K562 (cell line): ENCODE measurements around the gene RAI14.

Source experiments
- CHD4 ChIP-seq: fragments of 200-600 bp; sonication (generic); IDR thresholded peaks from 3 replicates; pipeline ENCODE4 v1.6.1; 2012; ENCODE audit warnings: low read depth, mild to moderate bottlenecking, mixed read lengths, low read length, inconsistent platforms; ENCODE audit not compliant: insufficient read depth, insufficient replicate concordance, poor library complexity, severe bottlenecking
- CTCF ChIP-seq, 3 experiments: IDR thresholded peaks in 2 of 3; conservative IDR thresholded peaks in 1 of 3; 2 replicates each; pipeline ENCODE4 v1.5.1; 2011 to 2012; ENCODE audit warnings: low read length in 3 of 3, mild to moderate bottlenecking in 3 of 3, control low read depth in 2 of 3, improper control_type of control experiment in 1 of 3, inconsistent platforms in 1 of 3, low read depth in 1 of 3, mixed read lengths in 1 of 3, moderate library complexity in 1 of 3; ENCODE audit not compliant: insufficient read depth in 2 of 3
- FOXA1 ChIP-seq: fragments of 450-650 bp; IDR thresholded peaks from 2 replicates; pipeline ENCODE4 v1.6.1; 2016; ENCODE audit warnings: mild to moderate bottlenecking, borderline replicate concordance
- GABPA ChIP-seq: fragments of 200-800 bp; sonication (Bioruptor generic); conservative IDR thresholded peaks from 2 replicates; pipeline ENCODE4 v1.6.1; 2016; ENCODE audit warnings: low read depth, missing genetic modification characterization, missing compliant biosample characterization
- HDAC2 ChIP-seq: fragments of 450-650 bp; IDR thresholded peaks from 2 replicates; pipeline ENCODE4 v1.6.1; 2016; ENCODE audit warnings: mild to moderate bottlenecking
- HDAC6 ChIP-seq: IDR thresholded peaks from 2 replicates; pipeline ENCODE4 v1.6.1; 2012; ENCODE audit warnings: low read depth, mild to moderate bottlenecking, control low read depth, inconsistent platforms, low read length, moderate library complexity
- HMG20A ChIP-seq: fragments of 450-650 bp; formaldehyde crosslinking; conservative IDR thresholded peaks from 2 replicates; pipeline ENCODE4 v1.4.0; 2020; ENCODE audit warnings: mild to moderate bottlenecking, mixed read lengths
- KLF13 ChIP-seq: fragments of 450-650 bp; IDR thresholded peaks from 2 replicates; pipeline ENCODE4 v1.6.1; 2016; ENCODE audit warnings: missing genetic modification characterization, low read depth, mild to moderate bottlenecking, missing compliant biosample characterization, moderate library complexity, borderline replicate concordance
- REST ChIP-seq, 2 experiments: fragments of 450-650 bp; formaldehyde crosslinking in 1 of 2; IDR thresholded peaks; 2 replicates each; pipeline versions ENCODE4 v1.4.0 to v1.6.1; 2014 to 2020; ENCODE audit warnings: mild to moderate bottlenecking in 2 of 2, borderline replicate concordance in 1 of 2, low read depth in 1 of 2
- SIX5 ChIP-seq, 2 experiments: IDR thresholded peaks; 2 replicates each; pipeline ENCODE4 v1.6.1; 2011; ENCODE audit warnings: low read length in 2 of 2, borderline replicate concordance in 1 of 2, low read depth in 1 of 2, mild to moderate bottlenecking in 1 of 2, moderate library complexity in 1 of 2; ENCODE audit not compliant: insufficient read depth in 1 of 2
- ZKSCAN1 ChIP-seq: fragments of 150-350 bp; IDR thresholded peaks from 2 replicates; pipeline ENCODE4 v1.6.1; 2016; ENCODE audit warnings: low read depth, low read length
- ZNF217 ChIP-seq: sonication (generic); formaldehyde crosslinking; IDR thresholded peaks from 2 replicates; pipeline ENCODE4 v1.8.0; 2022; ENCODE audit warnings: mild to moderate bottlenecking, missing genetic modification reagents
- ZNF274 ChIP-seq: IDR thresholded peaks from 2 replicates; pipeline ENCODE4 v1.6.1; 2011; ENCODE audit warnings: low read depth, mild to moderate bottlenecking, low read length, moderate library complexity, borderline replicate concordance
- ZNF780A ChIP-seq: fragments of 250-450 bp; sonication (Bioruptor Pico); IDR thresholded peaks from 2 replicates; pipeline ENCODE4 v1.5.0; 2021; ENCODE audit warnings: mild to moderate bottlenecking

- no peak for TF ChIP-seq REST (IDR thresholded peaks at IDR 0.05; ENCODE audit: borderline replicate concordance)
- TF ChIP-seq REST (CRISPR knock-in tag; IDR thresholded peaks at IDR 0.05; ENCODE audit: low read depth): no peak
- no peak for TF ChIP-seq SIX5 (IDR thresholded peaks at IDR 0.05; ENCODE audit: borderline replicate concordance in 1 of 2, insufficient read depth in 1 of 2, low read depth in 1 of 2, low read length in 2 of 2)
- TF ChIP-seq ZKSCAN1: no peak
- no peak for TF ChIP-seq CTCF (IDR thresholded peaks at IDR 0.05 in 2 of 3, conservative IDR thresholded peaks at IDR 0.05 in 1 of 3; ENCODE audit: insufficient read depth in 2 of 3, low read depth in 1 of 3, low read length in 3 of 3)
- no peak for TF ChIP-seq GABPA (tag)
- no peak for TF ChIP-seq KLF13 (tag)
- no peak for TF ChIP-seq ZNF217 (CRISPR knock-in tag)
- TF ChIP-seq HMG20A: no peak
- TF ChIP-seq ZNF780A (CRISPR knock-in tag): no peak
- TF ChIP-seq CHD4: no peak
- TF ChIP-seq ZNF274: no peak
- no peak for TF ChIP-seq HDAC2
- no peak for TF ChIP-seq HDAC6
- no peak for TF ChIP-seq FOXA1
Observed at GRCh38 chr5:34844106-34844505, 188.0 kb downstream of the RAI14 start.
